Tibial nerve (tissue), 4 donors: ENCODE data around the gene SYP.

ENCODE experiments used
- EP300 ChIP-seq, 2 donors: sonication (generic); formaldehyde crosslinking; IDR thresholded peaks; one replicate each; pipeline ENCODE4 v1.6.1; 2017; ENCODE audit warnings: antibody characterized with exemption in 2 of 2, mild to moderate bottlenecking in 1 of 2
- POLR2A ChIP-seq, 2 donors: fragments of 450-650 bp; IDR thresholded peaks; one replicate each; pipeline ENCODE4 v1.6.1; 2017; ENCODE audit warnings: antibody characterized with exemption in 2 of 2, mild to moderate bottlenecking in 2 of 2, moderate library complexity in 2 of 2
- TF ChIP-seq, protein P1 (sequence below), 5 experiments: fragments of 200-600 bp in 3 of 5; fragments of 450-650 bp in 2 of 5; sonication (generic) in 3 of 5; IDR thresholded peaks; one replicate each; pipeline ENCODE4 v1.5.1; 2016 to 2019; ENCODE audit warnings: antibody characterized with exemption in 5 of 5, mild to moderate bottlenecking in 3 of 5, moderate library complexity in 2 of 5

DNA sequence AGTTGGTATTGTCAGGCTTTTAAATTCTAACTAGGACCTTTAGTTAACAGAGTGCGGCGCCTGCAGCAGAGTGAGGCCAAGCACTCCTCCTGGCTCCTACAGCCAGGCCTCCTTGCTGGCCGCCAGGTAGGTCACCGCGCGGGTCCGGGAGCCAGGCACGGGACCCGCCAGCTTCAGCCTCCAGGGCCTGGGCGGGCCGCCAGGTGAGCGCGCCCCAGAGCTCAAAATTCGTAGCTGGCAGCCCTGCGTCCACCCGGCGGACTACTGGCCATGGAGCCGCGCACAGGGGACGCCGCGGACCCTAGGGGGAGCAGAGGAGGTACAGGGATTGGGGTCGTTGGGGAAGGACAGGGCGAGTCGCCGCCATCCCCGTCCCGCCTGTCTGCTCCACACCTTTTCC is 37.4 kb downstream of the SYP start, which contains the start of gene MAGIX:
- TF ChIP-seq, protein P1, sequence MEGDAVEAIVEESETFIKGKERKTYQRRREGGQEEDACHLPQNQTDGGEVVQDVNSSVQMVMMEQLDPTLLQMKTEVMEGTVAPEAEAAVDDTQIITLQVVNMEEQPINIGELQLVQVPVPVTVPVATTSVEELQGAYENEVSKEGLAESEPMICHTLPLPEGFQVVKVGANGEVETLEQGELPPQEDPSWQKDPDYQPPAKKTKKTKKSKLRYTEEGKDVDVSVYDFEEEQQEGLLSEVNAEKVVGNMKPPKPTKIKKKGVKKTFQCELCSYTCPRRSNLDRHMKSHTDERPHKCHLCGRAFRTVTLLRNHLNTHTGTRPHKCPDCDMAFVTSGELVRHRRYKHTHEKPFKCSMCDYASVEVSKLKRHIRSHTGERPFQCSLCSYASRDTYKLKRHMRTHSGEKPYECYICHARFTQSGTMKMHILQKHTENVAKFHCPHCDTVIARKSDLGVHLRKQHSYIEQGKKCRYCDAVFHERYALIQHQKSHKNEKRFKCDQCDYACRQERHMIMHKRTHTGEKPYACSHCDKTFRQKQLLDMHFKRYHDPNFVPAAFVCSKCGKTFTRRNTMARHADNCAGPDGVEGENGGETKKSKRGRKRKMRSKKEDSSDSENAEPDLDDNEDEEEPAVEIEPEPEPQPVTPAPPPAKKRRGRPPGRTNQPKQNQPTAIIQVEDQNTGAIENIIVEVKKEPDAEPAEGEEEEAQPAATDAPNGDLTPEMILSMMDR (IDR thresholded peaks at IDR 0.05) = no peak
- TF ChIP-seq POLR2A (IDR thresholded peaks at IDR 0.05) (no peak), EP300 (IDR thresholded peaks at IDR 0.05) (no peak)
